ENCODE results near the gene PPP3CA.

DNA sequence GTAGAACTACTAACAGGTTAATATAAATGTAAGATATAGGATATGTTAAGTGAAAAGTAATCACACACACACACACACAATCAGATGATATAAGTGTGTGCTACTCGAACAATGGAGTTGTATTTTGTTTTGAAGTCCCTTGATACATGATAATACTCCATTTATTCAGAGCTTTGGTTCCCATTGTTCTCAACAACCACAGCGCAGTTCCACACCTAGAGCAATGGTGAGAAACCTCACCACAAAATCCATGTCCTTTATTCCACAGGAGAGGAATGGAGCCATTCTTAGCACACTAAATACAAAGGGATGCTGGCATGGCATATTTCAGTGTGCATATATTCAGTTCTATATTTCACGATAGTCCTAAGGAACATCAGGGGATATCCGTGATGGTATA lies 139.2 kb downstream of the PPP3CA start:
- TF ChIP-seq, protein P1, sequence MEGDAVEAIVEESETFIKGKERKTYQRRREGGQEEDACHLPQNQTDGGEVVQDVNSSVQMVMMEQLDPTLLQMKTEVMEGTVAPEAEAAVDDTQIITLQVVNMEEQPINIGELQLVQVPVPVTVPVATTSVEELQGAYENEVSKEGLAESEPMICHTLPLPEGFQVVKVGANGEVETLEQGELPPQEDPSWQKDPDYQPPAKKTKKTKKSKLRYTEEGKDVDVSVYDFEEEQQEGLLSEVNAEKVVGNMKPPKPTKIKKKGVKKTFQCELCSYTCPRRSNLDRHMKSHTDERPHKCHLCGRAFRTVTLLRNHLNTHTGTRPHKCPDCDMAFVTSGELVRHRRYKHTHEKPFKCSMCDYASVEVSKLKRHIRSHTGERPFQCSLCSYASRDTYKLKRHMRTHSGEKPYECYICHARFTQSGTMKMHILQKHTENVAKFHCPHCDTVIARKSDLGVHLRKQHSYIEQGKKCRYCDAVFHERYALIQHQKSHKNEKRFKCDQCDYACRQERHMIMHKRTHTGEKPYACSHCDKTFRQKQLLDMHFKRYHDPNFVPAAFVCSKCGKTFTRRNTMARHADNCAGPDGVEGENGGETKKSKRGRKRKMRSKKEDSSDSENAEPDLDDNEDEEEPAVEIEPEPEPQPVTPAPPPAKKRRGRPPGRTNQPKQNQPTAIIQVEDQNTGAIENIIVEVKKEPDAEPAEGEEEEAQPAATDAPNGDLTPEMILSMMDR (conservative IDR thresholded peaks at IDR 0.05), result no peak
- TF ChIP-seq EZH2 (IDR thresholded peaks at IDR 0.05; ENCODE audit: low read depth), result no peak
